ENCODE data around the gene FITM1. TPM values are rescaled to one million over a fixed set of nuclear protein-coding genes. Genes with fewer than 3 reads are reported as not detected.
A peak's percentile ranks its signal among the peaks of the same experiment; 100 is the strongest.

The FITM1 gene, protein sequence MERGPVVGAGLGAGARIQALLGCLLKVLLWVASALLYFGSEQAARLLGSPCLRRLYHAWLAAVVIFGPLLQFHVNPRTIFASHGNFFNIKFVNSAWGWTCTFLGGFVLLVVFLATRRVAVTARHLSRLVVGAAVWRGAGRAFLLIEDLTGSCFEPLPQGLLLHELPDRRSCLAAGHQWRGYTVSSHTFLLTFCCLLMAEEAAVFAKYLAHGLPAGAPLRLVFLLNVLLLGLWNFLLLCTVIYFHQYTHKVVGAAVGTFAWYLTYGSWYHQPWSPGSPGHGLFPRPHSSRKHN
- total RNA-seq: 1 to 10 TPM in 1 of 4 donors, under 1 TPM in 1, not detected in 2; 0.78 to 1.3 TPM

DNA sequence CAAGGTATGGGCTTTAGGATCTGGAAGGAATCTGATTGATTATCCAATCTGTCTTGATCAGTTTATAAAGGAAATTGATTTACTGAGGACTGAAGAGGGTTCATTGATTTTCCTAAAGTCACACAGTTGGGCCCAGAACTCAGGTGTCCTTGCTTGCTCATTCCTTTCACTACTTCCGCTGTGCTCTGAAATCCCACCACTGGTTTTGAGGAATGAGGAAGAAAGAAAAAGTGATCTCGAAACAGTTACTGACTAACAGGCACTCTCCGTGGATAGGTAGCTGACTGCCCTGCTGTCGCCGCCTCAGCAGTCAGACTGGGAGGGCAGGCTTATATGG, at the start of gene FITM1:
Gene FITM1, plus strand, starts transcription at position 280 of the 337 bp plus-strand sequence. CDS start 905 bp downstream, outside the sequence.
- no peaks in the 10 kb centered on the region for H3K27me3 ChIP-seq
- no peak within 1 kb of the TSS for H3K4me3 ChIP-seq
- H3K4me1 ChIP-seq: peaks cover 0 to 2% (median 0%) of the 10 kb centered on the region in 4 donors
- WGBS, 2 donors: 90 to 96% methylated on average over 5 of the region's 5 CpGs
- no peak for DNase-seq (ENCODE audit: low spot score in 2 of 2)
- TF ChIP-seq EP300 (IDR thresholded peaks at IDR 0.05): no peak
- TF ChIP-seq POLR2A (IDR thresholded peaks at IDR 0.05): no peak
- TF ChIP-seq, protein P1, sequence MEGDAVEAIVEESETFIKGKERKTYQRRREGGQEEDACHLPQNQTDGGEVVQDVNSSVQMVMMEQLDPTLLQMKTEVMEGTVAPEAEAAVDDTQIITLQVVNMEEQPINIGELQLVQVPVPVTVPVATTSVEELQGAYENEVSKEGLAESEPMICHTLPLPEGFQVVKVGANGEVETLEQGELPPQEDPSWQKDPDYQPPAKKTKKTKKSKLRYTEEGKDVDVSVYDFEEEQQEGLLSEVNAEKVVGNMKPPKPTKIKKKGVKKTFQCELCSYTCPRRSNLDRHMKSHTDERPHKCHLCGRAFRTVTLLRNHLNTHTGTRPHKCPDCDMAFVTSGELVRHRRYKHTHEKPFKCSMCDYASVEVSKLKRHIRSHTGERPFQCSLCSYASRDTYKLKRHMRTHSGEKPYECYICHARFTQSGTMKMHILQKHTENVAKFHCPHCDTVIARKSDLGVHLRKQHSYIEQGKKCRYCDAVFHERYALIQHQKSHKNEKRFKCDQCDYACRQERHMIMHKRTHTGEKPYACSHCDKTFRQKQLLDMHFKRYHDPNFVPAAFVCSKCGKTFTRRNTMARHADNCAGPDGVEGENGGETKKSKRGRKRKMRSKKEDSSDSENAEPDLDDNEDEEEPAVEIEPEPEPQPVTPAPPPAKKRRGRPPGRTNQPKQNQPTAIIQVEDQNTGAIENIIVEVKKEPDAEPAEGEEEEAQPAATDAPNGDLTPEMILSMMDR (IDR thresholded peaks at IDR 0.05): no peak
- H3K36me3 ChIP-seq: peaks cover 0 to 14% (median 0%) of the 10 kb centered on the region in 3 donors
- H3K9me3 ChIP-seq: no peaks in the 10 kb centered on the region
- peak within 1 kb of the TSS in 2 of 4 donors; percentile 34 to 36 for H3K27ac ChIP-seq

DNA sequence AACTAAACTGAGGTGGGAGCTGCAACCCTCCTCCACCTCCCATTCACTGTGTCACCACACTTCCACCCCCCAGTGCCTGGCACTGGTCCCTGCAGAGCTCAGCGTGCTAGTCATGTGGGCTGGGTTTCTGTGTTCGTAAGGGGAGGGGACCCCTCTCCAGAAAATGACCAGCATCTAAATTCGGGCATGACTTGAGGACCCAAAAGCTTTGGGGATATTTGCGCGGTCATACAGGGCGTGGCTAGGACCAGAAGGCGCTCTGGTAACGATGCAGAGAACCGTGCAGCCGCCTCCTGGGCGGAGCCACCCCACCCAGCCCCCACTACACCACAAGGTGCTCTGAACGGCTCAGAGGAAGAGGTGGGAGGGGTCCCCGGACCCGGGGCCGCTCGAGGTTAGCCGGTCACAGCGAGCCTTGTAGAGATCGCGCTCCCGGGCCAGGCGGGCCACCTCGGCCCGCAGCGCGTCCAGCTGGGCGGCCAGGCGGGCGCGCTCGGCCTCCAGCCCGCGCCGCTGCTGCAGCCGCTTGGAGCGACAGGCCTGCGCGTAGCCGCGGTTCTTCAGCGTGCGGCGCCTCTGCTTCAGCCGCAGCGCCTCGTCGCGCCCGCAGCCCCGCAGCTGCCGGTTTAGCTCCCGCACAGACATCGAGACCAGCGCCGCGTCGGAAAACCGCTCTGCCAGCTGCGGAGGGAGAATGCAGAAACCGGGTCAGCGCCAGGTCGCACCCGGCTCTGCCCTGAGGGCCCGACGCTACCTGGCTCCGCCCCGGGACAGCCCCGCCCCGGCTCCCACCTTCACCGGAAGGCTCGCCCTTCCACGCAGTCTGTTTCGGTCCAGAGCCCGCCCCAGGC, 49.3 kb upstream of the FITM1 start:
- peak overlapping the region in 2 of 4 donors; percentile 53 to 82 for H3K27ac ChIP-seq
- peak overlapping the region; percentile 32 to 67 (median 50) for H3K4me3 ChIP-seq
- TF ChIP-seq, protein P1 (IDR thresholded peaks at IDR 0.05): no peak
- TF ChIP-seq POLR2A (IDR thresholded peaks at IDR 0.05): no peak
- no peak for TF ChIP-seq EP300 (IDR thresholded peaks at IDR 0.05)
- no peak for DNase-seq (ENCODE audit: low spot score in 2 of 2)
- peaks cover 0 to 40% of the 10 kb centered on the region in 2 donors for H3K27me3 ChIP-seq
- 0% methylated on average over 20 to 56 of the region's 74 CpGs for WGBS, 2 donors
- no peaks in the 10 kb centered on the region for H3K36me3 ChIP-seq
- peaks cover 0 to 14% (median 3%) of the 10 kb centered on the region in 4 donors for H3K4me1 ChIP-seq
- H3K9me3 ChIP-seq: no peaks in the 10 kb centered on the region

DNA sequence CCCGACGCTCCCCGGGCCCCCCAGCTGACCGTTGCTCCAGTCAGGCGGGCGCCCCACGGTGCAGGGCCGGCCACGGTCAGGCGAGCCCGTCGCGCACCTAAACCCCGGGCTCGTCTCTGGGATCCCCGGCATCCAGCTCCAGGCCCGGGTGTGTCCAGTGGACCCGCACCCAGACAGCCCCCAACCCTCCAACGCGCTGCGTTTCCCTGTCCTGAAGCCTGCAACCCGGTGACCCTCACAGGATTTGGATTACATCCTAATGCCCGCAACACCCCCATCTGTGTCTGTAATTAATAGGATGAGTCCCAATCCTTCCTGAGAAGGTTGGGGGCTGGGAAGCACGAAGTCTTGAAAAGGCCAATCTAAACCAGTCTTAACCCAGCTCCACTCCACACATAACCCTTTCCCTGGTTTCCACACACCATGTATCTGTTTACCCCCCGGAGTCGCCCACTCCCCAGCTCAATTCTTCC, 48.7 kb upstream of the FITM1 start:
- TF ChIP-seq POLR2A (IDR thresholded peaks at IDR 0.05) (no peak), EP300 (IDR thresholded peaks at IDR 0.05) (no peak)
- TF ChIP-seq, protein P1 (IDR thresholded peaks at IDR 0.05): no peak
- 30 to 44% methylated on average over 20 to 23 of the region's 26 CpGs for WGBS, 2 donors
- H3K27me3 ChIP-seq: peaks cover 0 to 40% of the 10 kb centered on the region in 2 donors
- DNase-seq (ENCODE audit: low spot score in 2 of 2): no peak
- no peaks in the 10 kb centered on the region for H3K36me3 ChIP-seq
- H3K9me3 ChIP-seq: no peaks in the 10 kb centered on the region
- peak overlapping the region; percentile 32 to 67 (median 50) for H3K4me3 ChIP-seq
- peaks cover 0 to 14% (median 3%) of the 10 kb centered on the region in 4 donors for H3K4me1 ChIP-seq
- H3K27ac ChIP-seq: peak overlapping the region in 2 of 4 donors; percentile 53 to 82

DNA sequence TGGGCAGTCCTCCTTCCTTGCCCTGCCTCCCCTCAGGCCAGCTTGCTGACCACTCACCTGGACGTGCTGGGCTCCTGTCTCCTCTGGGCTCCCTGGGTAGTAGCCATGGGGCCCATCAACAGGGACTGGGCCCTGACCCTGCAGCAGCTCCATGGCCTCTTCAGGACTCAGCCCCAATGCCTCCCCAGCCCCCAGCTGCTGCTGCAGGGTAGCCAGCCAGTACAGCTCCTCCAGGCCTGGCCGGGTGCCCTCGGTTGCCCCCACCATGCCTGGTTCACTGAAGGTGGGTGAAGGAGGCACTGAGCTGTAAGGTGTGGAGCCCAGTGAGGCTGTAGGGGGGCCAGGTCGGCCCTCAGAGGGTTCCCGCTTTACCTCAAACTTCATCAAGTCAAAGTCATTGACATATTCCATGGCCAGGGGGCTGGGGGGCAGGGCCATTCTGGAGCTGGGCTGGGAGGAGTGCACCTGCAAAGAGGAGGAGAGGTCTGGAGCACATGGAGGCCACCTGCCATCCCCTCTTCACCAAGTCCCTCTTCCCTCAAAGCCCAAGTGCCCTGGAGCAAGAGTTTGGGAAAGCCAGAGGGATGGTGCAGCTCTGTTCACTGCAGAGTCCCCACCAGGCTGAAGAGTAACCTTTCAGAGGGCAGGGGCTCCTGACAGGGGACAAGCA, 47.9 kb upstream of the FITM1 start:
- peaks cover 0 to 38% of the 10 kb centered on the region in 2 donors for H3K27me3 ChIP-seq
- H3K4me3 ChIP-seq: no peak overlapping the region
- no peak for DNase-seq (ENCODE audit: low spot score in 2 of 2)
- no peaks in the 10 kb centered on the region for H3K9me3 ChIP-seq
- 79 to 95% methylated on average over 5 of the region's 5 CpGs for WGBS, 2 donors
- H3K27ac ChIP-seq: no peak overlapping the region
- peaks cover 0 to 14% (median 3%) of the 10 kb centered on the region in 4 donors for H3K4me1 ChIP-seq
- no peaks in the 10 kb centered on the region for H3K36me3 ChIP-seq
- TF ChIP-seq EP300 (IDR thresholded peaks at IDR 0.05): no peak
- TF ChIP-seq, protein P1 (IDR thresholded peaks at IDR 0.05): no peak
- no peak for TF ChIP-seq POLR2A (IDR thresholded peaks at IDR 0.05)
